DOHH2 (cell line): ENCODE data around the gene P4HA2.

Experiments used
- H3F3A ChIP-seq: fragments of 200-600 bp; sonication (generic), shearing (Covaris generic); 2 replicates; pipeline ENCODE4 v1.6.0; 2016; ENCODE audit warnings: antibody characterized with exemption, mild to moderate bottlenecking; ENCODE audit not compliant: control insufficient read depth, insufficient read depth
- H3K27ac ChIP-seq: fragments of 200-600 bp; sonication (generic); 2 replicates; pipeline ENCODE4 v1.5.1; 2014; ENCODE audit warnings: low read depth, mild to moderate bottlenecking, low read length, moderate library complexity
- H3K27me3 ChIP-seq: fragments of 200-600 bp; sonication (generic); 2 replicates; pipeline ENCODE4 v1.6.1; 2014; ENCODE audit warnings: mild to moderate bottlenecking, low read length, mixed read lengths; ENCODE audit not compliant: control insufficient read depth
- H3K36me3 ChIP-seq: fragments of 200-600 bp; sonication (generic); 2 replicates; pipeline ENCODE4 v1.6.1; 2014; ENCODE audit warnings: mild to moderate bottlenecking, low read length, moderate library complexity, mixed read lengths; ENCODE audit not compliant: control insufficient read depth
- H3K4me1 ChIP-seq: fragments of 200-600 bp; sonication (generic); 2 replicates; pipeline ENCODE4 v1.6.1; 2014; ENCODE audit warnings: mild to moderate bottlenecking, low read length, mixed read lengths; ENCODE audit not compliant: control insufficient read depth
- H3K4me2 ChIP-seq: fragments of 200-600 bp; sonication (generic); 2 replicates; pipeline ENCODE4 v1.6.0; 2014; ENCODE audit warnings: mild to moderate bottlenecking, low read length, moderate library complexity
- H3K4me3 ChIP-seq: fragments of 200-600 bp; sonication (generic); 2 replicates; pipeline ENCODE4 v1.5.1; 2014; ENCODE audit warnings: mild to moderate bottlenecking, low read length, mixed read lengths
- H3K79me2 ChIP-seq: fragments of 200-600 bp; sonication (generic); 2 replicates; pipeline ENCODE4 v1.6.1; 2014; ENCODE audit warnings: mild to moderate bottlenecking, low read length, mixed read lengths; ENCODE audit not compliant: control insufficient read depth
- H3K9me2 ChIP-seq: fragments of 200-600 bp; sonication (generic); replicated peaks from 2 replicates; pipeline ENCODE4 v1.6.1; 2014; ENCODE audit warnings: mild to moderate bottlenecking, low read length, mixed read lengths; ENCODE audit not compliant: control insufficient read depth
- H3K9me3 ChIP-seq: fragments of 200-600 bp; sonication (generic); 2 replicates; pipeline ENCODE4 v1.6.1; 2014; ENCODE audit warnings: antibody characterized with exemption, low read length, mixed read lengths; ENCODE audit not compliant: control insufficient read depth, insufficient read depth
- H4K20me1 ChIP-seq: fragments of 200-600 bp; sonication (generic); 2 replicates; pipeline ENCODE4 v1.6.0; 2014; ENCODE audit warnings: low read depth, mild to moderate bottlenecking, antibody characterized with exemption, low read length, moderate library complexity; ENCODE audit not compliant: control insufficient read depth, insufficient read depth
- EZH2phosphoT487 ChIP-seq: fragments of 200-600 bp; sonication (generic); IDR thresholded peaks from 2 replicates; pipeline ENCODE4 v1.6.1; 2017; ENCODE audit warnings: borderline replicate concordance, mild to moderate bottlenecking, antibody characterized with exemption, low read length, moderate library complexity, mixed read lengths
- TF ChIP-seq, protein P1 (sequence below): fragments of 200-600 bp; sonication (generic); IDR thresholded peaks from one replicate; pipeline ENCODE4 v1.5.1; 2014; ENCODE audit warnings: antibody characterized with exemption, mild to moderate bottlenecking, low read depth, low read length; ENCODE audit not compliant: poor library complexity, severe bottlenecking

The P4HA2 gene

DNA sequence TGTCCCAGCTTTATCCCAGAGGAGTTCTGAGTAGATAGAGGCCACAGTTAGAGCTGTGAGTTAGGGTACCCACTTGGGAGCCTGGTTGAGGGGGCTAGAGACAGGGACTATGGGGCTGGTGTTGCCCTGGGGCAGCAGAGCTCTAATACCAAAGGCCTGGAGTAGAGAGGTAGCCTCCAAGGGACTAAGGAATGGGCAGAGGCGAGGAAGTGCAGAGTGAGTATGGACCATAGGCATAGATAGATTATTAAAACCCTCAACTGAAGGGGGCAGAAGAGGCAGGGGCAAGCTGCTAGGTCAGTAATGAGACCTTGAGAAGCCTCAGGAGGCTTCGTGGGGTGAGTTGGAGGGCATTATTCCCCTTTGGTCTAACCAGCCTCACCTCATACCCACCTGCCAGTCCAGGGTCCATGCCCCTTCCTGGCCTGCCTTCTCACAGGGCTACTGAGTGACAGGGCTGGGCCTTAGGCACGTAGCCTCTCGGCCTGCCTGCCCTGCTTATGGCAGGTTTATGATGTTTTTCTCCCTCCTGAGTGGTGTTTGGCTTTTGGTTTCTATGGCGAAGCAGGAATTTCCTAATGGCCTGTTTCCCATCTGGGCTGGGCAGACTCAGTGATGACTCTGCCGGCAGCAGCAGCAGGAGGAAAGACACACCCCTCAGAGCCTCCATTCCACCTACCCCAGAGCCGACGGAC lies 37.8 kb upstream of the P4HA2 start:
- Histone ChIP-seq H3K36me3 (no peaks in the 10 kb centered on the region), H3K4me2 (no peak overlapping the region), H3K79me2 (no peaks in the 10 kb centered on the region), H3K4me1 (no peaks in the 10 kb centered on the region), H3K9me3 (no peaks in the 10 kb centered on the region), H3F3A (no peaks in the 10 kb centered on the region), H3K9me2 (no peaks in the 10 kb centered on the region), H3K27me3 (peaks cover 10% of the 10 kb centered on the region), H3K27ac (no peak overlapping the region), H3K4me3 (no peak overlapping the region), H4K20me1 (no peaks in the 10 kb centered on the region)
- TF ChIP-seq EZH2phosphoT487 = no peak
- TF ChIP-seq, protein P1, sequence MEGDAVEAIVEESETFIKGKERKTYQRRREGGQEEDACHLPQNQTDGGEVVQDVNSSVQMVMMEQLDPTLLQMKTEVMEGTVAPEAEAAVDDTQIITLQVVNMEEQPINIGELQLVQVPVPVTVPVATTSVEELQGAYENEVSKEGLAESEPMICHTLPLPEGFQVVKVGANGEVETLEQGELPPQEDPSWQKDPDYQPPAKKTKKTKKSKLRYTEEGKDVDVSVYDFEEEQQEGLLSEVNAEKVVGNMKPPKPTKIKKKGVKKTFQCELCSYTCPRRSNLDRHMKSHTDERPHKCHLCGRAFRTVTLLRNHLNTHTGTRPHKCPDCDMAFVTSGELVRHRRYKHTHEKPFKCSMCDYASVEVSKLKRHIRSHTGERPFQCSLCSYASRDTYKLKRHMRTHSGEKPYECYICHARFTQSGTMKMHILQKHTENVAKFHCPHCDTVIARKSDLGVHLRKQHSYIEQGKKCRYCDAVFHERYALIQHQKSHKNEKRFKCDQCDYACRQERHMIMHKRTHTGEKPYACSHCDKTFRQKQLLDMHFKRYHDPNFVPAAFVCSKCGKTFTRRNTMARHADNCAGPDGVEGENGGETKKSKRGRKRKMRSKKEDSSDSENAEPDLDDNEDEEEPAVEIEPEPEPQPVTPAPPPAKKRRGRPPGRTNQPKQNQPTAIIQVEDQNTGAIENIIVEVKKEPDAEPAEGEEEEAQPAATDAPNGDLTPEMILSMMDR = no peak

DNA sequence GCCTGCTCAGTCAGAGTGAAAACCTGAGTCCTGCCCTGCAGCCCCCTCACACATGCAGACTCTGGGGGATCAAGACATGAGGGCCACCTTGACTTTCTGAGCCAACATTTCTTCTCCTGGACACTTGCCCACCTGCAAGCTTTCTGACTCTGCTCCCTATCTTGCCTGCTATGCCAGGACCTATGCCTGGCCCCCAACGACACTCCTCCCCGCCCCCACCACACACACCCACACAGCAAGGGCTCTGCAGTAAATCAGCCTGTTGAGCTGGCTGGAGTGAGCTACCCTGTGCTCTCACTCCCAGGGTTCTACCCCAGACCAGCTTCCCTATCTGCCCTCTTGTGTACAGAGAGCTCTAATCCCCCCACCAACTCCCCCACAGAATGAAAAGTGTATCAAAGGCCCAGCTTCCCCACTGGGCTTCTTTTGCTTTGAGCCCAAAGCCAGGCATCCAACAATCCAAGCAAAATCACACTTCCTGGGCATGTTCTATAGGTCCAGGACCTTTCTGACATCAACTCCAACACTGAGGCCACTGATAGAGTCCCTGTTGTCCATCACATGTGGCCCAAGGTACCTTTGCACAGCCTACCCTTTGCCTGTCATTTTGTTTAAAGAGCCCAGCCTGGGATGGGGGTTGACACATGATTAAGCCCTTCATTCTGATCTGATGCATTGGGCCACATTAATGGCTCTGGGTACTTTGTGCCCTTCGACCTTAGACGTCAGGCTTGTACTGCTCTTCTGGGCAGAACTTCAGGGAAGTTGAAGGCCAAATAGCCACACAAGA lies 37.1 kb upstream of the P4HA2 start:
- no peaks in the 10 kb centered on the region for H4K20me1 ChIP-seq
- H3K9me2 ChIP-seq = no peaks in the 10 kb centered on the region
- H3K27me3 ChIP-seq = peaks cover 11% of the 10 kb centered on the region
- no peaks in the 10 kb centered on the region for H3K36me3 ChIP-seq
- H3K4me1 ChIP-seq = no peaks in the 10 kb centered on the region
- H3F3A ChIP-seq = no peaks in the 10 kb centered on the region
- no peak overlapping the region for H3K27ac ChIP-seq
- H3K4me3 ChIP-seq = no peak overlapping the region
- H3K4me2 ChIP-seq = no peak overlapping the region
- TF ChIP-seq EZH2phosphoT487 = no peak
- TF ChIP-seq, protein P1 = no peak
- no peaks in the 10 kb centered on the region for H3K79me2 ChIP-seq
- H3K9me3 ChIP-seq = no peaks in the 10 kb centered on the region

DNA sequence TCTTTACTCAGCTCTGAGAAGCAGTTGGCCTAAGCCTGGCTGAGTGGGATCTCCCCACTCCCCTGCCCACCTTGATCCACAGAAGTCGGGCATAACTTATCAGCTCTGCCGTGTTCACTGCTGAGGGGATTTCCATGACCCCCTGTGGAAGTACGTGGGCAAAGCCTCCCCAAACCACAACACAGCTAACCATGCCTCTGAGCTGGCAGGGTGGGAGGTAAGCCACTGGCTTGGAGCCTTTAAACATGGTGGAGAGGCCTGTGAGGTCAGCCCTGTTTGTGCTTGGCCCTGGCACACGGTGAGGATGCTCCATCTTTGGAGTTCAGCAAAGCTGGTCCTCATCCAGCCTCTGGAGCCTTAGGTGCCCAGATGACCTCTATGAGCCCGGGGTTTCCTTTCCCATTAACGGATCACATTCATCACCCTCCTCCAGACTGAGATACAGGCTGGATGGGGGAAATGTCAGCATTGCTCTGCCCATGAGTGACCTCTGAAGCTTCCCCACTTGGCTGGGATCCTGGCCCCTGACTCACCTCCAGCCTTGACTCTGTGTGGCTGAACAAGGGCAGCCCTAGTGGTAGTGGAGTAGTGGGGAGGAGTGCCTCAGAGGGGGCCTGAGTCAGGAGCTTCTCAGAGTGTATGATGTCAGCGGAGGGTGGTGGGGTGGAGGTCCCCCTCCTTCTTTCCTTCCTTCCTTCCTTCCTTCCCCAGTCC lies 36.1 kb upstream of the P4HA2 start:
- H3K4me2 ChIP-seq = no peak overlapping the region

More for the DNA sequence above, 36.1 kb upstream of the P4HA2 start:
- Histone ChIP-seq H3K27me3 (peaks cover 11% of the 10 kb centered on the region), H3K79me2 (no peaks in the 10 kb centered on the region), H3K27ac (no peak overlapping the region), H3K4me3 (no peak overlapping the region), H4K20me1 (no peaks in the 10 kb centered on the region), H3K9me3 (no peaks in the 10 kb centered on the region), H3K9me2 (no peaks in the 10 kb centered on the region), H3K36me3 (no peaks in the 10 kb centered on the region), H3K4me1 (no peaks in the 10 kb centered on the region), H3F3A (no peaks in the 10 kb centered on the region)
- TF ChIP-seq, protein P1 = no peak
- TF ChIP-seq EZH2phosphoT487 = no peak
